NCI-H526 (cell line): ENCODE data around the gene SLC8B1.
A peak's percentile ranks its signal among the peaks of the same experiment; 100 is the strongest.

Source experiments
- DNase-seq, 2 experiments: peaks; one replicate each; lab custom pipeline; 2025; lab: John Stamatoyannopoulos, UW

Gene SLC8B1

GRCh38 chr12:113322343-113322742, 12.6 kb downstream of the SLC8B1 start:
- DNase-seq = no peak

- DNase-seq = no peak
Measured at GRCh38 chr12:113320401-113320800, 14.5 kb downstream of the SLC8B1 start.

- DNase-seq = no peak
Measured at GRCh38 chr12:113318900-113319628, 15.8 kb downstream of the SLC8B1 start.

- DNase-seq = no peak
Measured at GRCh38 chr12:113318046-113318656, 16.8 kb downstream of the SLC8B1 start.

GRCh38 chr12:113317122-113317521, 17.8 kb downstream of the SLC8B1 start:
- no peak for DNase-seq

GRCh38 chr12:113316155-113316554, 18.8 kb downstream of the SLC8B1 start:
- no peak for DNase-seq

GRCh38 chr12:113315358-113315757, 19.6 kb downstream of the SLC8B1 start:
- DNase-seq = no peak

- DNase-seq = no peak
Measured at GRCh38 chr12:113314121-113314529, 20.8 kb downstream of the SLC8B1 start.

GRCh38 chr12:113310489-113310888, 24.4 kb downstream of the SLC8B1 start:
- DNase-seq = peak in 1 of 2 experiments; percentile 22

GRCh38 chr12:113306382-113306781, 28.5 kb downstream of the SLC8B1 start:
- DNase-seq = no peak

- DNase-seq = no peak
Measured at GRCh38 chr12:113305281-113305856, 29.5 kb downstream of the SLC8B1 start.

- DNase-seq = no peak
Measured at GRCh38 chr12:113302886-113303640, 31.8 kb downstream of the SLC8B1 start.

- DNase-seq = no peak
Measured at GRCh38 chr12:113302466-113302865, 32.4 kb downstream of the SLC8B1 start.

GRCh38 chr12:113301811-113302210, 33.1 kb downstream of the SLC8B1 start:
- DNase-seq = no peak

GRCh38 chr12:113299619-113300237, 35.2 kb downstream of the SLC8B1 start:
- no peak for DNase-seq

GRCh38 chr12:113298861-113299545, 35.9 kb downstream of the SLC8B1 start:
- DNase-seq = no peak

GRCh38 chr12:113298472-113298817, 36.5 kb downstream of the SLC8B1 start:
- DNase-seq = no peak

- DNase-seq = no peak
Measured at GRCh38 chr12:113297621-113298471, 37.1 kb downstream of the SLC8B1 start.

- DNase-seq = no peak
Measured at GRCh38 chr12:113297214-113297587, 37.7 kb downstream of the SLC8B1 start.

- DNase-seq = no peak
Measured at GRCh38 chr12:113296557-113297213, 38.2 kb downstream of the SLC8B1 start.
